Endothelial cell of umbilical vein (primary cell): ENCODE measurements around the gene SEPTIN5. TPM values are rescaled to one million over a fixed set of nuclear protein-coding genes. Genes with fewer than 3 reads are reported as not detected.

Experiments used
- Bru-seq: library from RNA; stranded (reverse); fragments of 400-500 nt; gene quantifications from one replicate; lab custom pipeline; 2021; lab: Mats Ljungman, UMichigan
- BruChase-seq, 2 experiments: library from RNA; stranded (reverse); fragments of 400-500 nt; gene quantifications; one replicate each; lab custom pipeline; 2021; lab: Mats Ljungman, UMichigan
- BruUV-seq: library from RNA; stranded (reverse); fragments of 400-500 nt; replicated peaks from 2 replicates; lab custom pipeline; 2021; lab: Mats Ljungman, UMichigan
- CTCF ChIA-PET: fragments of 300-600, 350-600 bp; sonication (Branson Sonifier 250); formaldehyde crosslinking; loops from one replicate; lab custom pipeline; 2021; ENCODE audit warnings: antibody characterized with exemption, inconsistent platforms; lab: Charles Lee
- POLR2A ChIA-PET: fragments of 300-600, 350-600 bp; sonication (Branson Sonifier 250); formaldehyde crosslinking; loops from one replicate; lab custom pipeline; 2021; ENCODE audit warnings: antibody characterized with exemption, inconsistent platforms; lab: Charles Lee
- DNase-seq: peaks from one replicate; pipeline ENCODE4 v3.0.0-alpha.2; 2011; ENCODE audit warnings: low read depth, low spot score
- FAIRE-seq: peaks from 2 replicates; lab custom pipeline; 2011; peaks lifted over from hg19 to GRCh38; lab: Jason Lieb, UNC
- H2AFZ ChIP-seq: 2 replicates; pipeline ENCODE4 v1.6.0; 2012; ENCODE audit warnings: low read depth, low read length, control low read depth, inconsistent platforms
- H3K27ac ChIP-seq: 2 replicates; pipeline ENCODE4 v1.5.1; 2011; ENCODE audit warnings: low read depth, mild to moderate bottlenecking, control low read depth, low read length, moderate library complexity; ENCODE audit not compliant: insufficient read depth
- H3K27me3 ChIP-seq, 2 experiments: 2 replicates each; pipeline versions ENCODE4 v1.6.0 to v1.6.1; 2011; ENCODE audit warnings: low read length in 2 of 2, mixed read lengths in 1 of 2; ENCODE audit not compliant: control insufficient read depth in 2 of 2, insufficient read depth in 2 of 2
- H3K36me3 ChIP-seq, 2 experiments: 2 replicates in 1 of 2; 3 replicates in 1 of 2; pipeline ENCODE4 v1.5.1; 2011; ENCODE audit warnings: low read length in 2 of 2, mild to moderate bottlenecking in 1 of 2, moderate library complexity in 1 of 2; ENCODE audit not compliant: control insufficient read depth in 2 of 2, insufficient read depth in 2 of 2; ENCODE audit errors: extremely low read depth in 1 of 2
- H3K4me1 ChIP-seq: 3 replicates; pipeline ENCODE4 v1.5.1; 2011; ENCODE audit warnings: mild to moderate bottlenecking, low read length; ENCODE audit not compliant: control insufficient read depth, insufficient read depth; ENCODE audit errors: extremely low read depth
- H3K4me2 ChIP-seq: 2 replicates; pipeline ENCODE4 v1.6.1; 2011; ENCODE audit warnings: low read length, control low read depth, mixed read lengths; ENCODE audit not compliant: insufficient read depth
- H3K4me3 ChIP-seq, 3 experiments: fragments of 200-600 bp in 1 of 3; sonication (generic), shearing (Covaris generic) in 1 of 3; replicated peaks in 1 of 3; 2 replicates each; pipeline ENCODE4 v1.5.1; 2011 to 2016; ENCODE audit warnings: control low read depth in 3 of 3, low read length in 3 of 3, mild to moderate bottlenecking in 2 of 3, inconsistent platforms in 1 of 3, low read depth in 1 of 3, moderate library complexity in 1 of 3; ENCODE audit not compliant: insufficient read depth in 1 of 3
- H3K79me2 ChIP-seq: 2 replicates; pipeline ENCODE4 v1.6.0; 2012; ENCODE audit warnings: low read length, inconsistent platforms; ENCODE audit not compliant: control insufficient read depth, insufficient read depth
- H3K9ac ChIP-seq: replicated peaks from 2 replicates; pipeline ENCODE3; 2011; ENCODE audit warnings: low read length, control low read depth; ENCODE audit not compliant: insufficient read depth; ENCODE audit errors: extremely low read depth
- H3K9me1 ChIP-seq: replicated peaks from 3 replicates; pipeline ENCODE4 v1.6.0; 2011; ENCODE audit warnings: mild to moderate bottlenecking, low read length; ENCODE audit not compliant: control insufficient read depth, insufficient read depth; ENCODE audit errors: extremely low read depth
- H3K9me3 ChIP-seq: replicated peaks from 2 replicates; pipeline ENCODE4 v1.5.1; 2012; ENCODE audit warnings: low read length, inconsistent platforms; ENCODE audit not compliant: control insufficient read depth, insufficient read depth
- H4K20me1 ChIP-seq: replicated peaks from 2 replicates; pipeline ENCODE3; 2011; ENCODE audit warnings: mild to moderate bottlenecking, low read length; ENCODE audit not compliant: control insufficient read depth, insufficient read depth; ENCODE audit errors: extremely low read depth
- POLR2A ChIP-seq: IDR thresholded peaks from 2 replicates; pipeline ENCODE4 v1.6.1; 2012; ENCODE audit warnings: low read depth, mild to moderate bottlenecking, control low read depth, low read length
- POLR2AphosphoS5 ChIP-seq: IDR thresholded peaks from 2 replicates; pipeline ENCODE4 v1.6.1; 2012; ENCODE audit warnings: low read depth, mild to moderate bottlenecking, control low read depth, low read length, moderate library complexity; ENCODE audit not compliant: insufficient read depth
- dilution Hi-C: fragments of 300-500 bp; cut with MboI; formaldehyde crosslinking; loops from one replicate; pipeline ENCODE4 v1.15.0; 2019; ENCODE audit warnings: low sequenced_read_pairs; ENCODE audit not compliant: extremely low pct_ligation_motif_present
- intact Hi-C: fragments of 100-400 bp; cut with micrococcal nuclease; formaldehyde crosslinking; loops from one replicate; pipeline ENCODE4 v1.10.0; 2022
- long read RNA-seq: library from polyadenylated mRNA; stranded (forward); transcript quantifications from one replicate; pipeline ENCODE4 v2.0.0, GENCODE V29; 2021
- polyA minus RNA-seq, 3 experiments: library from RNA; depleted of rRNA, polyadenylated mRNA; stranded (reverse); fragments of >200 nt; gene quantifications; 1 replicate in 1 of 3; 2 replicates in 2 of 3; pipeline ENCODE4 v1.2.3, GENCODE V29; 2011
- polyA plus RNA-seq, 4 experiments: library from polyadenylated mRNA; depleted of rRNA in 3 of 4; stranded (reverse) in 3 of 4; unstranded in 1 of 4; fragments of >200 nt; gene quantifications; 2 replicates each; pipeline versions ENCODE4 v1.2.1 to v1.2.3, GENCODE V29; 2011 to 2012; ENCODE audit warnings: missing spikeins in 1 of 4
- total RNA-seq: library from RNA; stranded (reverse); gene quantifications from 2 replicates; pipeline ENCODE4 v1.2.3, GENCODE V29; 2021

Gene SEPTIN5
- total RNA-seq (31.1 and 33.5 TPM in 2 replicates), polyA plus RNA-seq (35.8 and 37.8 TPM in 2 replicates), polyA minus RNA-seq (55.8 and 59.9 TPM in 2 replicates), Bru-seq, nascent RNA (percentile 43 among the genes with signal in this experiment), BruChase-seq, experiment 1, labeled RNA remaining after a 6-hour chase (percentile 51 among the genes with signal in this experiment), BruChase-seq, experiment 2, labeled RNA remaining after a 2-hour chase (percentile 51 among the genes with signal in this experiment)
- 19.1 and 24.3 TPM in 2 replicates for polyA plus RNA-seq (2011; cell fraction: cytosol; rRNA removed)
- 89.2 and 133 TPM in 2 replicates for polyA plus RNA-seq (2011; cell fraction: nucleus; rRNA removed)
- 18.2 and 32.5 TPM in 2 replicates for polyA plus RNA-seq (2012)
- not detected for polyA minus RNA-seq (2011; cell fraction: cytosol; rRNA and poly(A)+ RNA removed)
- polyA minus RNA-seq (2011; cell fraction: nucleus; rRNA and poly(A)+ RNA removed): 21.0 and 36.7 TPM in 2 replicates
- long read RNA-seq, transcript SEPT5-201 (11 exons, 1,588 nt): major isoform, 14 of 31 reads
- long read RNA-seq, partial matches to known transcripts: 6 of 31 reads
- long read RNA-seq, other reads (novel, unspliced or antisense): 9 of 31 reads

DNA sequence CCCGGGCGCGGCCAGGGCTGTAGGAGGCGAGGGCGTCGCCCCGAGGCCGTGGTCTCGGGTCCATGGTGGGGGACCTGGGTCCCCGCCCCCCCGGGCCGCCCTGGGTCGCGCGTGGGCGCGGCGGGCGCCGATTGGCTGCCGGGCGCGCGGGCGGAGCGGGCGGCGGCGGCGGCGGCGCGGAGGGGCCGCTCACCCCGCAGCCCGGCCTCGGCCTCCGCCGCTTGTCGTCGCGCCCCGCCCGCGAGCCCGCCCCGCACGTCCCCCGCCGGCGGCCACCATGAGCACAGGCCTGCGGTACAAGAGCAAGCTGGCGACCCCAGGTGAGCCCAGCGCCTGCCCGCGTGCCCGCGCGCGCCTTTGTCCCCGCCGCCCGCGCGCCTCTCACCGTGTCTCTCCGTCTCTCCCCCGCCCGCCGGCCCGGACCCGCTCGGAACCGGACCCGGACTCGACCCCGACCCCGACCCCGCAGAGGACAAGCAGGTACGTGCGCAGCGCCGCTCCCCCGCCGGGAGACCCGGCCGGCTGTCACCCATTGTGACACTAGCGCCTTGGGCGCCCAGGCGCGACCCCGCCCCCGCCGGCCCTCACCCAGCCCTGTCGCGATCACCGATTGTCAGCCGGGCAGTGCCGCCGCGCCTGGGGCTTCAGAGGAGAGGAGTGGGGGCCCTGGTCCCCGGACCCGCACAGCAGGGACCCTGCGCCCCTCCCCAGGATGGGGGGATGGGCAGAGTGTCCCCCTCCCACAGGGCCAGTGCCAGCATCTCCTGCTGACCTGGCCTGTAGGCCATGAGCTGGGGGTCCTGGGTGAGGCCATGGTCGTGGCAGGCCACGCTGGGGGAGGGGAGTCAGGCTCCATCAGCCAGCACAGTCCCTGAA, at the start of gene SEPTIN5:
SEPTIN5 (plus strand) TSS at position 192 of the 876 bp plus-strand sequence; CDS start at position 278, 86 bp downstream.
- Histone ChIP-seq H3K9me1 (no peaks in the 10 kb centered on the region), H3K4me1 (peaks cover 18% of the 10 kb centered on the region), H3K4me3 (peak within 1 kb of the TSS; percentile 52 to 69 (median 63)), H3K36me3 (no peaks in the 10 kb centered on the region), H2AFZ (peak within 1 kb of the TSS; percentile 91), H3K9me3 (no peaks in the 10 kb centered on the region), H3K79me2 (no peaks in the 10 kb centered on the region), H3K27ac (no peak within 1 kb of the TSS), H3K4me2 (peak within 1 kb of the TSS; percentile 59), H3K9ac (no peak within 1 kb of the TSS), H4K20me1 (no peaks in the 10 kb centered on the region), H3K27me3 (no peaks in the 10 kb centered on the region)
- dilution Hi-C loops (no loop called here), intact Hi-C loops (loop anchor here (10.0 kb wide), 1 partner anchor 240 kb away; the partner anchor contains the start of genes CDC45 and UFD1)
- TF ChIP-seq POLR2AphosphoS5 (peak; percentile 19), POLR2A (no peak)
- ChIA-PET POLR2A (no interaction called here), CTCF (interaction anchor here (1.2 to 2.8 kb wide), 2 partner anchors 9 to 35 kb away, joined by 3 to 14 read pairs; partner anchors contain the start of gene GP1BB)
- DNase-seq (no peak), FAIRE-seq (no peak)
- no TSS peak for BruUV-seq
